Endometrial microvascular endothelial cells (primary cell): Measurements from ENCODE around the gene MRPL54. TPM values are rescaled to one million over a fixed set of nuclear protein-coding genes. Genes with fewer than 3 reads are reported as not detected.

Experiments
- in situ Hi-C: cut with HindIII; loops from 2 replicates; pipeline ENCODE4 v1.10.0; 2017; ENCODE audit warnings: low sequenced_read_pairs, low pct_unique_long_range_greater_than_20kb; ENCODE audit errors: inconsistent ontology term
- total RNA-seq: library from RNA; depleted of rRNA; stranded (reverse); fragments of >200 nt; gene quantifications from one replicate; pipeline ENCODE4 v1.2.3, GENCODE V29; 2015; ENCODE audit errors: inconsistent ontology term

MRPL54 gene
- total RNA-seq: 88.7 TPM

DNA sequence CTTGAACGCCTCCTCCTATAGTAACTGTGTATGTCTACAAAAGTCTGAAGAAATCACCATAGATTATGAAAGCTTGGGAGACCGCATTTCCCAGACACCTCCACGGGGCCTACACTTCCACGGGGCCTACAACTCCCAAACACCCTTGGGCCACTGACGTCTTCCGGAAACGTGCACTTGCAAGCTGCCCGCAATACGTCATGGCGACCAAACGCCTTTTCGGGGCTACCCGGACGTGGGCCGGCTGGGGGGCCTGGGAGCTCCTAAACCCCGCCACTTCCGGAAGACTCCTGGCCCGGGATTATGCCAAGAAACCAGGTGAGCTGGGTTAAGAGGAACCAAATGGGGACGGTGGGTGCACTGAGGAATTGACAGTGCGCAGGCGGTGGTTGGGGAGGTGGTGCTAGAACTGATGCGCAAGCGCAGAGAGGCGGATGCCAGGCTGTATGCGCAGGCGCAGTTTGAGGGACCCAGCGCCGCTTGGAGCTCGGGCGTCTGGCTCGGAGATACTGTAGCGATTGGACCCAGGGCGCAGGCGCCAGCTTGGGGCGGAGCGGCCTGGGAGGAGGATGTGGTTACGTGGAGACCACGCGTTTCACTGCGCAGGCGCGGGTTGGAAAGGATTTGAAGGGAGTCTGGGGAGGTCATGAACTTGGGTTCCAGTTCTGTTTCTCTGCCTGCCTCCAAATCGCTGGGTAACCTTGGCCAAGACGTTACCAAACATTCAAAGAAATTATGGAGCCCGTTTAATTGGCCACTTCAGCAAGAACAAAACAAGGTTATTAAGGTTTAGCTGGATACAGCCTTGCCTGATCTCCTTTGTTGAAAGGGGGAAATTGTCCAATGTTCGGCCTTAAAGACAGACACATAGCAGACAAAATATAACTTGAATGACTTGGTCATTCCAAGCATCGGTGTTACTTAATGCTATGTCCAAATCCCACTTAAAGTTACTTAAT, at the start of gene MRPL54:
MRPL54 (plus strand) TSS at position 182 of the 959 bp plus-strand sequence; CDS start at position 201, 19 bp downstream.
- in situ Hi-C loops: no loop called here

DNA sequence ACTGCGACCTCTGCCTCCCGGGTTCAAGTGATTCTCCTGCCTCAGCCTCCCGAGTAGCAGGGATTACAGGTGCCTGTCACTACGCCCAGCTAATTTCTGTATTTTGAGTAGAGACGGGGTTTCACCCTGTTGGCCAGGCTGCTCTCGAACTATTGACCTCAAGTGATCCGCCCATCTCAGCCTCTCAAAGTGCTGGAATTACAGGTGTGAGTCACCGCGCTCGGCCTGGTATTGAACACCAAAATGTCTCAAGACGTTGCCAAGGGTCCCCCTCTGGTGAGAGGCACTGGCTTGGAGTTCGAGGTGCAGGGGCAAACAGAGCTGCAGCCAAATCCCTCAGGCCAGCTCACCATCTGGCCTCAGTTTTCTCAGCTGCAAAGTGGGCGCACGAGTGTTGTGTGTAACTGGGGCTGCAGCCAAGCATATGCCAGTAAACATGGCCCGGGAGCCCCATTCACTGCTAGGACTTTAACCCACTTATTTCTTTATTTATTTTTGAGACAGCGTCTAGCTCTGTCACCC, 46.3 kb upstream of the MRPL54 start:
- in situ Hi-C loops: no loop called here

DNA sequence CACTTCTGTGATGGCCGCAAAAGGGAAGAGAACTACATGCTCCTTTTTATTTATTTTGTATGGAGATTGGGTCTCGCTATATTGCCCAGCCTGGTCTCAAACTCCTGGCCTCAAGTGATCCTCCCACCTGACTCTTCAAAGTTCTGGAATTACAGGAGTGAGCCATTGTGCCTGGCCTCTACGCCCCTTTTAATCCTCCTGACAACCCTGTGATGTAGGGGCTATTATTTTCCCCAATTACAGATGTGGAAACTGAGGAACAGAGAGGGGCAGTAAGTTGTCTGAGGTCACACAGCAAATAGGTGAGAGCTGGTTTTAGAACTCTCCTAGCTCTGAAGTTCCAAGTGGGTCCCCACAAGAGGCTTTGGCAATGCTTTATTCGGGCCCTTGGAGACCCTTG, 42.6 kb upstream of the MRPL54 start:
- in situ Hi-C loops: no loop called here

DNA sequence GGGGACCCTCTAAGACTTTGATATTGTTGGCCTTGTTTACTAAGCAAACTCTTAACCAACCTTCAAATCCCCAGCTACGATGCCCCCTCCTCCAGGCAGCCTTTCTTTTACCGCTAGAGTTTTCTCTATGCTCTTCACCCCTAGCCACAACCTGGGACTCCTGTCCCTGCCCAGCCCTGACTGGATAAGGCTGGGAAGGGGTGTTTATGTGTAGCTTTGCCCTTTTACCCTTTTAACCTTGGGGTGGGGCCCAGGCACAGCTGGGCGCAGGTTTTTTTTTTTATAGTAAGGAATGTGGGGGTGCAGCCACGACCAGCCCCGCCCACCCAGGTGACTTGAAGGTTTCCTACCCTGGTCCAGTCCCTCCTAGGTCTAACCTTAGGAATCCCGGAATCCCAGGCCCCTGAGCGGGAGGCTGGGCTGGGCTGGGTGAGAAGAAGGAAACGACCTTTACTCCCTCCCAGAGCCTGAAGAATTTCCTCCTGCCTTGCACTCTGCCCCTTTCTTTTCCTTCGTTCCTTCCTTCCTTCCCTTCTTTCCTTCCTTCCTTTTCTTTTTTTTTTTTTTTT, 42.0 kb upstream of the MRPL54 start:
- in situ Hi-C loops: no loop called here

GRCh38 chr19:3721131-3721886, 41.2 kb upstream of the MRPL54 start:
- in situ Hi-C loops: no loop called here

DNA sequence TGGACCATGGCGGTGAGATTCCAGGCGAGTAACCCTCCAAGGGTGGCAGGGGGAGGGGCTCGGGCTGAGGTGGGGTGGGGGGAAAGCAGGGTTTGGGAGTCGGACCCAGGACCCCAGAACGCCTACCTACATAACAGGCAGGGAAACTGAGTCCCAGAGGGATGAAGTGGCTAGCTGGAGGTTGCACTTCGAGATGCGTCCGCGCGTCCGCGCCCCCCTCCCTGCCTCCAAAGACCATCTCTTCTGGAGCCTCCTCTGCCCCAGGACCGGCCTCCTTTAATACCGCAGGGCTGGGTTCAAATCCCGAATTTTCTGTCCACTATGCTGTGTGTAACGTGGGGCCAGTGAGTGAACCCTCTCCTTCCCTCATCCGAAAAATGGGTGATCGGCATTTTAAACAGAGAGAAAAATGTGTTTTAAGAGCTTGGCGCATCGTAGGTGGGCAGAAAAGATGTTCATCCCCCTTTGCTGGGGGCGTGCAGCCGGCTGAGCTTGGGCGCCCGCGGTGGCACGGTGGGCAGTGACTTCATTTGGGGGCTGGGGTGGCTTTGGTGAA, 40.5 kb upstream of the MRPL54 start:
- in situ Hi-C loops: no loop called here

DNA sequence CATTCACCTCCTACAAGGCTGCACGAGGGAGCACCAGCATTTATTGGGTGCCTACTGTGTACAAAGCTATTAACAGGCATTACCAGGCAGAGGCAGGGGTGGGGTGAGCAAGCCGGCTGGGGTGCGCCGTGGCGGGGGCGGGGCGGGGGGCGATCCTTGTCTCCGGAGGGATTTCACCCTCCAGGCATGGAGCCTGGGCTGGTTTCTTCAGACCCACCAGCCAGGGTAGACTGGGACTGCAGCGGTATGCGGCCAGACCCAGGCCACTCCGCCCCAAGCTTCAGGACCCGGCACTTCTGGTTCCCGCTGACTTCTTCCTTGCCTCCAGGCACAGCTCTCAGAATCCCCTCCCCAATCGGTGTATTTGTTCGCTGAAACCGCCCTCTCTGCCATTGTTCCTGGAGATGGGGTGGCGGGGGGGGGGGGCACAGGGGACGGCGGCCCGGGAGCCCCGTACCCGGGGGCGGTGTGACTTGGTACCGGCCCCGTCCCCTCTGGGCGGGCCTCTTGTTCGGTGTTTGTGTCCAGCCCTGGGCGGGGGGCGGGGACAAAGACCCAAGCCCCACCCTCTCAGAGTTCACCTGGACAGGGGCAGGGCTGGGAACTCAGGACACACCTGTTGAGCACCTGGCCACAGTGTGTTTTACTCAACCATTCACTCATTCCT, 39.9 kb upstream of the MRPL54 start:
- in situ Hi-C loops: no loop called here

DNA sequence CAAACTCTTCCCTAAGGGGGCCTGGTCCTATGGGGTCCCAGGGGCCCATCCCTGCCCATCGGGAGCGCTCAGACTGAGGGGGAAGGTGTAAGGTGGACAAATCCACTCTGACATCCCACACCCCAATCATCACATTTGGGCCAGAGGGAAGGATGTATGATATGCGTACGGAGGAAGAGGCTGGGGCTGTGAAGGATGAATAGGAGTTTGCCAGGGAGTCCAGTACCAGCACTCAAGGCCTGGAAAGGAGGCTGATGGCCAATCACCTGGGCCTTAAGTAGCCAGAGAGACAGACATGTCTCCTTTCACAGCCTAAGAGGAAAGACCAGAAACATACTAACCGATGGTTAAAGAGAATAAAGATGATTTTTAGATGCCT, 39.4 kb upstream of the MRPL54 start:
- in situ Hi-C loops: no loop called here

GRCh38 chr19:3723883-3724282, 38.6 kb upstream of the MRPL54 start:
- in situ Hi-C loops: no loop called here

DNA sequence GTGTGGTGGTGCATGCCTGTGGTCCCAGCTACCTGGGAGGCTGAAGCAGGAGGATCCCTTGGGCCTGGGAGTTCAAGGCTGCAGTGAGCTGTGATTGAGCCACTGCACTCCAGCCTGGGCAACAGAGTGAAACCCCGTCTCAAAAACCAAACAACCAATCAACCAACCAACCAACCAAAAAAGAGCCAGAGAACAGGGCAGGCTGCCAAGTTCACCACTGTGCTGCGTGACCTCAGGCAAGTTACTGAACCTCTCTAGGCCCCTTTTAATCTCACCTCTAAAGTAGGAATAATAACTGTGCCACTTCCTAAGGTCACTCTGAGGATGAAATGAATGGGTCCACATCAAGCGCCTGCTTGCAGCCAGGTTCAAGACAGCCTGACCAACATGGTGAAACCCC, 37.4 kb upstream of the MRPL54 start:
- in situ Hi-C loops: no loop called here

DNA sequence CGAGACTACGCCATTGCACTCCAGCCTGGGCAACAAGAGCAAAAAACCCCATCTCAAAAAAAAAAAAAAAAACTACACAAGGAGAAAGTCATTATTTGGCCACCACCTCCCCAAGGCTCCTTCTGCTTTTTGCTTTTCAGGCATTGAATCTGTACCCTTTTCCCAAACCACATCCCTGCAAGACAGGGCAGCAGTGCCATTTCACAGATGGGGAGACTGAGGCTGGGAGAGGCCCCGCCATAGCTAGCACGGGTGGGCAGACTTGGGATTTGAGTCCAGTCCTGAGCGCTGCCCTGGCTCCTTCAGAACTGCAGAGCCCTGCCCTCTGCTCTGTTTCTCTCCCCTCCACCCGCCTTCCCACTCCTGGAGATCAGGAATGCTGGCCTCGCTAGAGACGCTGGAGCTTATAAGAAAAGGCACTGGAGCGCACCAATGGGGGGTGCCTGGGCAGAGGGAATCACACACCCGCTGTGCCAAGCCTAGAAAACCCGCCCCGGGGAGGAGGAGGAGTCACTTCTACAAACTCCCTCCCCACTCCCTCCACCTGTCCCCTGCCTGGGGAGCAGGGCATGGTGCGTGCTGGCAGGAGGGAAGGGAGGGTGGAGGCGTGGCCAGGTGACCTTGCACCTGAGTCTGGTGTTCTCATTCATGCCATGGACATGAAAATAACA, 36.7 kb upstream of the MRPL54 start:
- in situ Hi-C loops: no loop called here

DNA sequence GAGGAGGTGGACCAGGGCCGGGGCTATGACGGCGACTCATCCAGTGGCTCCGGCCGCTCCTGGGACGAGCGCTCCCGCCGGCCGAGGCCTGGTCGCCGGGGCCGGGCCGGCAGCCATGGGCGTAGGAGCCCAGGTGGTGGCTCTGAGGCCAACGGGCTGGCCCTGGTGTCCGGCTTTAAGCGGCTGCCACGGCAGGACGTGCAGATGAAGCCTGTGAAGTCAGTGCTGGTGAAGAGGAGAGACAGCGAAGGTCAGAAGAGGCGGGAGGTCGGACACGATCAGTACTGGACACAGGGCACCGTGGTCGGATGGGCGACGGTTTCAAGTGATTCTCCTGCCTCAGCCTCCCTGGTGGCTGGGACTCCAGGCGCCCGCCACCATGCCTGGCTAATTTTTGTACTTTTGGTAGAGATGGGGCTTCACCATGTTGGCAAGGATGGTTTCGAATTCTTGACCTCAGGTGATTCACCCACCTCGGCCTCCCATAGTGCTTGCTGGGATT, 32.0 kb upstream of the MRPL54 start:
- in situ Hi-C loops: no loop called here

- in situ Hi-C loops: no loop called here
Measured at GRCh38 chr19:3732108-3732507, 30.4 kb upstream of the MRPL54 start.

- in situ Hi-C loops: no loop called here
Measured at GRCh38 chr19:3733549-3734309, 28.8 kb upstream of the MRPL54 start.

DNA sequence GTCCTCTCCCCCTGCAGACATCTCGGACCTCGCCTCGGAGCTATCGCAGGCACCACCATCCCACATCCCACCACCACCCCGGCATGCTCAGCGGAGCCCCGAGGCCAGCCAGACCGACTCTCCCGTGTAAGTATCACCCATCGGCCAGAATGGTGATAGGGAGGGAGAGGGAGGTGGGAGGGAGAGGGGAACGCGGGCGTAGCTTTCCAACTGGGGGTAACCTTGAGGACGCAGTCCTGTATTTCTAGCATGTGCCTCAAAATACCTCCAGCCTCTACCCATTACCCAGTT, 28.2 kb upstream of the MRPL54 start:
- in situ Hi-C loops: no loop called here

DNA sequence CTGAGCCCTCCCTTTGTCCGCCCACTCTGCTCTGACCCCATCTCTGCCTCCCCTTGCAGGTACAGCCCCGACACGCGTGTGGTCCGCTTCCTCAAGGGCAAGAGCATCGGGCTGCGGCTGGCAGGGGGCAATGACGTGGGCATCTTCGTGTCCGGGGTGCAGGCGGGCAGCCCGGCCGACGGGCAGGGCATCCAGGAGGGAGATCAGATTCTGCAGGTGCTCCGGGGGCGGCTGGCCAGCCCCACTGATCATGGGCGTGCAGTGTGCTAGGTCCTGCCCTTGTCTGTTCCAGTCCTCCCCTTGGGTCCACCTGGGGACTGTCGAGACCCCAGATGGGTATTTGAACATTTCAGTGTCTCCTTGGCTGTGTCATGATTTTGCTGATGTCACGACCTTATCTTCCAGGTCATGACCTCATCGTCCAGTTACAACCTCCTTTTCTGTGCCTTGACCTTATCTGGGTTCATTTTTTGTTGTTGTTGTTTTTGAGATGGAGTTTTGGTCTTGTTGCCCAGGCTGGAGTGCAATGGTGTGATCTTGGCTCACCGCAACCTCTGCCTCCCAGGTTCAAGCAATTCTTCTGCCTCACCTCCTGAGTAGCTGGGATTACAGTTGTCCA, 26.3 kb upstream of the MRPL54 start:
- in situ Hi-C loops: no loop called here
